GF-D8 (cell line): ENCODE results near the gene YEATS4.

Source experiments
- DNase-seq: peaks from one replicate; lab custom pipeline; 2025; lab: John Stamatoyannopoulos, UW

YEATS4 gene

GRCh38 chr12:69392179-69392928 lies 32.8 kb downstream of the YEATS4 start:
- DNase-seq: no peak

- no peak for DNase-seq
Observed at GRCh38 chr12:69396041-69396440, 36.5 kb downstream of the YEATS4 start.

DNA sequence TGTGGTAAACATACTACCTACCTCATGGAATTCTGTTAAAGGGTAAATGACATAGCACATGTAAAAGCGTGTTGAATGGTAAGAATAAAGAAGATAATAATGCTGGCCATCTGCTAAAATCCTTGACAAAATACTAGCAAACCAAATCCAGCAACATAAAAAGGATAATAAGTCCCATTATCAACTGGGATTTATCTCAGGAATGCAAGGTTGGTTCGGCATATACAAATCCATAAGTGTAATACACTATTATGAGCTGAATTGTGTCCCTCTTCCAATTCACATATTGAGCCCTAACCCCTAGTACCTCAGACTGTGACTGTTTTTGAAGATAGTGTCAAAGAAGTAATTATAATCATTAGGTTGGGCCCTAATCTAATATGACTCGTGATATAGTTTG lies 37.4 kb downstream of the YEATS4 start:
- DNase-seq: no peak

GRCh38 chr12:69397978-69398377 lies 38.4 kb downstream of the YEATS4 start:
- no peak for DNase-seq

- no peak for DNase-seq
Observed at GRCh38 chr12:69401940-69402339, 42.4 kb downstream of the YEATS4 start.

GRCh38 chr12:69404851-69405565 lies 45.5 kb downstream of the YEATS4 start:
- no peak for DNase-seq

DNA sequence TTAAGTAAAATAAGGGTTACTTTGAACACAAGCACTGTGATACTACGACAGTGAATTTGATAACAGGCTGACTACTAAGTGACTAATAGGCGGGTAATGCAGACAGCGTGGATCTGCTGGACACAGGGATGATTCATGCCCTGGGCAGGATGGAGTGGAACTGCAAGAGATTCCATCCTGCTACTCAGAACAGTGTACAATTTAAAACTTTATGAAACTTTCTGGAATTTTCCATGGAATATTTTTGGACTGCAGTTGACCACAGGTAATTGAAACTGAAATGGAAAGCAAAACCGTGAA lies 46.0 kb downstream of the YEATS4 start:
- DNase-seq: no peak

GRCh38 chr12:69406217-69406616 lies 46.7 kb downstream of the YEATS4 start:
- no peak for DNase-seq

GRCh38 chr12:69410571-69410970 lies 51.0 kb downstream of the YEATS4 start:
- no peak for DNase-seq

GRCh38 chr12:69412655-69413054 lies 53.1 kb downstream of the YEATS4 start:
- no peak for DNase-seq

DNA sequence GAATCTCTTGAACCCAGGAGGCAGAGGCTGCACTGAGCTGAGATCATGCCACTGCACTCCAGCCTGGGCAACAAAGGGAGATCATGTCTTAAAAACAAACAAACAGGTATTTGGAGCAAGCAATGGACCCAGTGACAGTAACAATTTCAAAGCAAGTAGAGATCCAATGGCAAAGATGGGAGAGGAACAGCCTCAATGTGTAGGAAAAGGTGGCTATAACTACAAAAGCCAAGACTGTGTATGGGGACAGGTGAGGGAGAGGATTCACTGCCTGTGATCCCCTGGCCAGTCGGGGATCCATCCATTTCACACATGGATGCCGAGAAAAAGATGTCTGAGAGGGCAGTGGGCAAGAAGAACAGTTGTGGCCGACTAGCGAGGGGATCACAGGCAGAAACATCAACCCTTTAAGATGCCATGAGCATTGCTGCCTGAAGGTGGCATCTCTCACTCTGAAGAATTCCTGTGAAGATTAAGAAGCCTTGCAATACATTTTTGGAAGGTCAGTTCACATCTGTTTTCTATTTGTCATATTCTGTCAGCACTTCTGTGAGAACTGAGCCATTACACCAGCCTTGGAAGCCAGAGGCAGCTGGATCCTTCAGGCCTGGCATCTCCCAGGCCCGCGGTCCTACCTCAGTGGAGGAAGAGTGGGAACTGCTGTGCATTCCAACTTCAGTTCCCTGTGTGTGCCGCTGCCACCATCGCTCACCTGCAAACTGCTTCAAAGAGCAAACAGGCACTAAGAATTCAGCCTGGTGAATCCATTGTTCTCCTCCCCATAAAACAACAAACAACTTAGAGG lies 56.1 kb downstream of the YEATS4 start:
- no peak for DNase-seq

DNA sequence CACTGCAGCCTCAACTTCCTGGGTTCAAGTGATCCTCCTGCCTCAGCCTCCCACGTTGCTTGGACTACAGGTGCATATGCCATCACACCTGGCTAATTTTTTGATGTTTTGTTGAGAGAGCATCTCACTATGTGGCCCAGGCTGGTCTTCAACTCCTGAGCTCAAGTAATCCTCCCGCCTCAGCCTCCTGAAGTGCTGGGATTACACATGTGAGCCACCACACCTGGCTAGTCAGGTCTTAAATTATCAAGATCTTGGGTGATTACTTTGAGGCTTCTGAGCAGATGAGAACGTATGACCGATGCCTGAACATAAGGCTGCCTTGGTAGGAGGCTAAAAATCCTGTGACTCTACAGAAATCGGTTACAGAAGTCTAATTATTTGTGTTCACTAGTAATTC lies 57.7 kb downstream of the YEATS4 start:
- DNase-seq: no peak

DNA sequence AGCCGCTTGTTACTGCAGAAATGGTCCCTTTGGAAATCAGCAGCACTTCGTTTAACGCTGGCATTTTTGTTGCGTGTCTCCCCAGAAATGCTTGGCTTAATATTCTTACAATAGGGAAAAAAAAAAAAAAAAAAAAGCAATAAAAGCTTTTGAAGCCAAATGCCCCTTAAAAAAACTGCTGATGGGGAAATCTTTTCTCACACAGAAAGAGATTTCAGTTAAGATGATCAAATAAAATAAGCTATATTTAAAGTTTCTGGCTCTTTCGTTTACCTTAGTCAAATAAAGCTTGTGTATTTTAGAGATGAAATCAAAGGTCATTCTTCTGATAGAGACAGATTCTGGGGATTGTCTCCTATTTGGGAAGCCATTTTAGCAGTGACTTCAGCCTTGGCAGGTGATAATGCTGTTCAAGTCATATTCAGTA lies 58.2 kb downstream of the YEATS4 start:
- no peak for DNase-seq

GRCh38 chr12:69419701-69420100 lies 60.2 kb downstream of the YEATS4 start:
- DNase-seq: no peak

DNA sequence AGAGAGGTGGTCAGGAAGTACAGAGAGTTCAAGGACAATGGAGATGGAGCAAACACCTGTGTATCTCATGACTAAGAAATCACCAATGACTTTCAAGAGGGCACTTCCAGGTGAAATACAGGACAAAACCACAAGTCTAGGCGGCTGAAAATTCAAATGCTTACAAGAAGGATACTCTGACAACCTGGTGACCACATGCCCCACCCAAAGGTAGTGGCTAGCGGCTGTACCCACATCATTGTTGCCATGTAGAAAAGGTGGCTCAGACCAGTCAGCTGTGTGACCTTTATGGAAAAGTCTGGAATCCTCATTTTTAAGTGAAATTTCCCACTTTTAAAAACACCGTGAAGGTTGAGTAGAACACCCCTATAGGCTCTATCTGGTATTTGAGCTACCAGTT lies 62.0 kb downstream of the YEATS4 start:
- no peak for DNase-seq

DNA sequence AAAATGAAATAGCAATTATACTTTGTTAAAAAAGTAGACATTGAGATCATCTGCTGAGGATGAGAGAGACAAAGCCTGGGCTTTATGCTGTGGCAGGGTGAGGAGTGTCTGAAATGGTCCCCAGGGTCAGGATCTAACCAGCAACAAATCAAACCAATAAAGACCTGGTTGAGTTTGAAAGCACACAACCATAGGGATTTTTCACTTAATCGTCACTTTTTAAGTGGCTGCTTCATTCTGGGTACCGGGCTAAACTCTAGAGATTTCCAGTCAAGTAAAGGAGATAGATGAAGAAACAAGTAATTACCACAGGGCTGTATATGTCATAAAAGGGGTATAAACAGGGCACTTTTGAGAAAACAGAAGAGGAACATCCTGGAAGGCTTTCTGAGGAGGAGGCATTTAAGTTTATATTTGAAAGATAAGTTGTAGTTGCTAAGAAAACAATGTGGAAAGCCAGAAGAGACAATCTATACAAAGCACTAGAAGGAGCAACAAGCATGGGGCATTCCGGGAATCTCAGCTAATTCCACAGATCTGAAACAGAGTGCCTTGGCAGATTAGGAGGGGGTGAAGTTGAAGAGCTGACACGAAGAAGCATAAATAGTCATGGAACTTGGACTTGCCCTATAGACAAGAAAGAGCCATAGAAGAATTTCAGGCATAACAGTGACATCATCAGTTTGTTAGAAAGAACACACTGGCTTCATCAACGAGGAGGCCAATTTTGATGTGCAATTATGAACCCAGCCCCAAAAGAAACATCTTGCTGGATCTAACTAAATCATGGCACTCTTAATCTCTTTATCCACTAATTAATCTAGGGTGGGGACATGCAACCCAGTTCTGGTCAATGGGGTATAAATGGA lies 63.7 kb downstream of the YEATS4 start:
- DNase-seq: no peak

- DNase-seq: no peak
Observed at GRCh38 chr12:69425417-69425816, 65.9 kb downstream of the YEATS4 start.

DNA sequence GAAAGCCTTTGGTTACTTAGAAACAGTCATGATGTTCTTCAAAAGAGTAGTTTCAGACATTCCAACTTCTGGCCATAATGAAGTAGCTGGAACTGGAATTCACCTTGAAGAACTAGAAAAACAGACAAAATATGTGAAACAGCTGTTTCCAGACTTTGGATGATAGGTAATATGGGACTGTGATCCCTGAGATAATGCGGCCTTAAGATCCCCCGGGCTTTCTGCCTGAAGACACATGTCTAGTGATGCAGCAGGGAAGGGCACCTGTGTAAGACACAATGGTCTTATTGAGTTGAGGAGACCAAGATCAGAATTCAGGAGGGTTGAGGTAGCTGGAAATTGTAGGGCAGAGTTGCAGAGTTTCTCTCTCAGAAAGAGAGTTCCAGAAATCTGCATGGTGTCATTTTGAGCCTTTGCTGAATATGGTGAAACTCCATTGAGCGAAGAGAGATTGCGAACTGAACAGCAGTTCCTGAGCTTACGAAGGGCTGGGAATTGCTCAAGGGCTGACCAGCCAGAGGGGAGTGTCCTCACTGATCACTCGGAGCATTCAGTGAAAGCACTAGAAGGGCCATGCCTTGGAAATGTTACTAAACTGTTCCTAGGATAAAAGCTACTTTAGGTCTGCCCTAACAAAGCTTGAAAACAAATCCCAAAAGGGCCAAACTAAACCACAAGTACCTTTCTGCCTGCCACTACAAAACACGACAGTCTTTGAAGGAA lies 69.0 kb downstream of the YEATS4 start:
- no peak for DNase-seq

DNA sequence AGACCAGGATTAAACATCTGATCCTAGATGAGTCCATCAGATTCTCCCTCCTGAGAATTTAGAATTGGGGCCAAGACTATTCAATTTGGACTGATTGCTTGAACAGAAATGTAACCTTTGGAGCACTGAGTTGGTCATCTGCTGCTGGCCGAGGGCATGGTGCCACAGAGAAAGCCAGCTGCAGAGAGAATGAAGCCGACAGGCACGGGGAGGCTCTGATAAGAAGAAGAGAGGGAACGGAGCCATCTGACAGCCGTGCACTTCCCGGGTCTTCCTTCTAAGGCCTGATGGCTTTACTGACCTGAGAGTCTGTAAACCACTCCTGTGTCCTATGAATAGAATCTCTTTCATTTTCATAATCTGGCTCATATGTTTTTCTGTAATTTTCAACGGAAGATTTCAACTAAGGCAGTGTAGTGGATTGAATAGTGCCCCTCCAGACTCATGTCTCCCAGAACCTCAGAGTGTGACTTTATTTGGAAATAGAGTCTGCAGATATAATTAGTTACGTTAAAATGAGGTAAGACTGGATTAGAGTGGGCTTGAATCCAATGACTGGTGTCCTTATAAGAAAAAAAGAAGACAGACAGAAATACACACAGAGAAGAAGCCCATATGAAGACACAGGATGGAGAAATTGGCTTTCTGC lies 71.5 kb downstream of the YEATS4 start:
- DNase-seq: no peak

DNA sequence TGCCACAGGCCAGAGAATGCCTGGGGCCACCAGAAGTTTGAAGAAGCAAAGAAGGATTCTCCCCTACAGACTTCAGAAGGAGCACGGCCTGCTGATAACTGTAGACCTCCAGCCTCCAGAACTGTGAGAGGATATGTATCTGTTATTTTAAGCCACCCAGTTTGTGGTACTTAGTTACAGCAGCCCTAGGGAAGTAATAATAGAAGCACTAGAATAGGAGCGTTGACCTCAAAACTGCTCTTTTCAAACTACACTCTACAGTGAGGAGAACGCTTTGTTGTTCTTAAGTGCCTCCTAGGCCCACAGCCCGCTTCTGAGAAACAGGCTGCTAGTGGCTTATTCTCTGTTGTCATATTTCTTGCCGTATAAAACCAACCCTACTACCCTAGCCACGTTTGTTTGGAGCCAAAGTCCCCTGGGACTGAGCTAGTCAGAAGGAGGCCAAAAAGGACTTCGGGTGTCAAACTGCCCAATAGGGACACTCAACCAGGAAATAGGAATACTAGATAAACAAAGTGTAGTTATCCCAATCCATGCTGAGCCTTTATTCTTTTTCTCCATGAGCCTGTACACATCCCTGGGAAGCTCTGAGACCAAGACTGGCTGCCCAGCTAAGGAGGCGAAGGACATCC lies 72.2 kb downstream of the YEATS4 start:
- no peak for DNase-seq
